ENCODE results near the gene PON2.
"Not testable (repeated sequence)": the region's sequence is repeated elsewhere in the genome, so short reads cannot be mapped to it uniquely, and the experiment has no call there.

The PON2 gene

DNA sequence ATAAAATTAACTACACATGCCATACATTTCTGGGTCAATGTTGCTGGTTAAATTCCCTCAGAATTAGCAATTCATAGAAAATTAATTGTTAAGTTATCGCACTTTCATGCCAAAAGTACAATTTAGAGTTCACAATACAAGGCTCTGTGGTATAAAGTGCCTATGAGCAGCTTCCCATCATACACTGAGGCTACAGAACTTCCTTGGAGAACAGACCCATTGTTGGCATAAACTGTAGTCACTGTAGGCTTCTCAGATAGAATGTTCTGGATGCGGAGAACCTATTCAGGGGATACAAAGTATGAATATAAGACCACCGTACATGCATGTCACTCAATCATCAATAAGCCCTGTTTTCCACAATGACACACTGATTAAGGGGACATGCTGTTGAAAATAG, 29.6 kb downstream of the PON2 start:
- DNase-seq (ENCODE audit: low spot score) = no peak

DNA sequence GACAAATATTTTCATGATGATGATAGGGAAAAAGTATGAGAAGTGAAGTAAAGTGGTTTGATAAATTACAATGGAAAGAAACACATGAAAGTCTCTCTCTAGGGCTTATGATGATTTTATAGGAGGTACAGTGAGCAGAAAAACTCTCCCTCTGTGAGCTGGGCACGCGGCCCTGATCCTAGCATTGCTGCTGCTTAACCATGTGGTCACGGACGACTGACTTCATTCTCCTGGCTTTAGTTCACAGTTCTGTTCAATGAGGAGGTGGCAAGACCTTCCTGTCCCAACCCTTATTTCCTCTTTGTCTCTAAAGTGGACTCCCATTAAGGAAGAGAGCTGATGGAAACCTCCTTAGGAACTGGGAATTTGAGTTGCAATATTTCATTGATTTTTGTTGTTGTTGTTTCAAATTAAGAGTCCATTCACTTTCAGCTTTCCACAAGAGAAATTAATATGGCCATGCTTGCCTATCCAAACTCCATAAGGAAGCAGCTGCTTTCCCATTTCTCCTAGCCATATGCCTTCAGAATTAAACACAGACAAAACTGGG, 30.4 kb downstream of the PON2 start:
- peak; percentile 66 for DNase-seq (ENCODE audit: low spot score)

DNA sequence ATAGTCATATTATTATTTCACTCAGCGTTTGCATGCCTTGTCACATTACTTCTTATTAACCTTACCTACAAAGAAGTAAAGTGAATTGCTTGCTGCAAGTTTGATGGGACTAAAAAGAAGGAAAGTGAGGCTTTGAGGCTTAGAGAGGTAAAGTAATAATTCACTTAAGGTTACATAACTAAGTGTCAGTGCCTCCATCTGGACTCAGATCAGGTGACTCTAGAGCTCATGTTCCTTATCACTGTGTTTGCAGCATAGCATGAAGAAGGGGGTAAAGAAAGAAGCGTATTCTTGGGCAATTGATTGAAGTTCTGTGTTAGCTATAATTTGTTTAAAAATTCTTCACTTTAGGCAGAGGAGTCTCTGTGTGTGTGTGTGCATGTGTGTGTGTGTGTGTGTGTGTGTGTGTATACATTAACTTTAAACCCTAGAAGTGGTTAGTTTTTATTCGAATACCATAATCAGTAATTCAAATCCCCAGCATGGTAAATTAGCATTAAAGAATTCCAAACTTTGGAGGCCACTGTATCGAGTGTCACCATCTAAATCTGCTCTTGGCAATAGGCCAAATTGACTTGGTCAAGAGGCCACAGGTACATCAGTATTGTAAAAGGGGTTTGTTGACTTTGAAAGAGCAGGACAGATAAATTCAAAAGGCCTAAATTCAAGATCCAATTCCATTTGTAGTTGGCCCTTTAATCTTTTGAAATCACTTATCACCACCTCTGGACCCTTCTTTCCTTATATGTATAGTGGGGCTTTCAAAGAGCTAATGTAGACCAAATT, 36.5 kb downstream of the PON2 start:
- no peak for DNase-seq (ENCODE audit: low spot score)

DNA sequence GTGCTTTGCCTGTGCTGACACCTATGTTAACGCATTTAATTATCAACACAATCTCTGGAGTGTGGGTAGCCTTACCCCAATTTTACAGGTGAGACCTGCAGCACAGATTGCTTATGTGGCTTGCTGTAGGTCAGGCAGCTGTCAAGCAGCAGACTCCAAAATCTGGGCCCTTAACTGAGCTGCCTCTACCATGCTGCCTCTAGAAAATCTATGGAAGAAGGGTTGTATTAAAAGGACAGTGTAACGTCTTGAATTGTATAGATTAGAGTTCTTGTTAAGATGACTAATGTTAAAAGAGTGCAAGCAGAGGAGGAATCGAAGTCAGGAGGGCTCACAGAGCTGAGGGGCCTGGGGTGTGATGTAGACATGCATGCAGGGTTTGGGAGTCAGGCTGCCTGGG, 37.4 kb downstream of the PON2 start:
- DNase-seq (ENCODE audit: low spot score) = no peak

DNA sequence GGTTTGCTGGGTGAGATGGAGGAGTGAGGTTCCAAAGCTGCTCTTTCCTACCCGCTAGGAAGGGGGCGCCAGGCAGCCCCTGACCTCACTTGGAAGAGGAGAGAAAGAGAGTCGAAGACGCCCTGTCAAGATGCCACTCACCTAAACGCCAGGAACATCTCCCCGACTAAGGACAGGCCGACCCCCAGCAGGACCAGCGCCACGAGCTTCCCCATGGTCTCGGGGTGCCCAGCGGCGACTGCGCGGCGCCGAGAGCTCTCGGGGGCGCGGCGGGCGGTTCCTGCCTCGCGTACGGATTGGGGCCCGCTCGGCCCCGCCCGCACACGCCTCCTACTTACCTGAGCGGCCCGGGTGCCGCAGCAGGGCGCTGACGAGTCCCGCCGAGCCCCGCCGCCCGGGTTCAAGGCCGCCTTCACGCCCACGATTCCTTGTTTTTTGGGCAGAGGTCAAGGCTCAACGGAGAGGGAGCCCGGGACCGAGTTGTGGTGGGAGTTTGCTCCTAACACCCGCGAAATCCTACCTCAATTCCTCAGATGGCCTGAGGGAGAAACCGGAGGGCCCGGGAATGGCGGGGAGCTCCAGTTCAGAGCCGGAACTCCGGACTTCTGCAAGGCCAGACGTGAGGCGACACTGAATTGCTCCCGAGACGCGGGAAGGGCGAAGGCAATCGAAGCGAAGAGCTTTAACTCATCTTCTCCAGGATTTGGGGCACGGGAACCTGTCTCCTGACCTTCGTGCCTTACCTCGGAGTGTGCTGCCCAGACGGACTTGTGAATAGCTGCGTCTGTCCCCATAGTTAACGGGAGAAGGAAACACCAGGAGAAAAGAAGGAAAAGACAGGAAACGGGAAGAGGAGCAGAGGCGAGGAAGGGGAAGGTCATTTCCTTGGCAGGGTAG, 38.4 kb downstream of the PON2 start, which contains the start of gene PON3:
Gene PON3 (minus strand): TSS at position 240 of the 897 bp plus-strand sequence. CDS start 25 bp downstream, at position 215.
- DNase-seq (ENCODE audit: low spot score) = no peak

DNA sequence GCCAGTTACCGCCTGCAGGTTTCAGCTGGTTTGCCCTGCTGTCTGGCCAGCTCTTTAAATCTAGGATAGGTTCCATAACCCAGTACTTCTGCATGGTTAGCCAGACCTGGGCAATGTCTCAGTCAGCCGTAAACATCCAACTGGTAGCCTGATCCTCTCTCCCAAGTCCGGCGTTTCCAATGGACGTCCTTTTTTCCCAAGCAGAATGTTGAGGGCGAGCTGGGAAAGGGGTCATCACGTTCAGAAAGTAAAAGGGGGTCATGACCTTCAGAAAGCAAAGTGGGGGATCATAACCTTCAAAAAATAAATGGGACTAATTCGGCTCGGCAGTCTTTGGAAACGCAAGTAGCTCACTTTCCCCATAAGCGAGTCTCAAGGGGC, 39.1 kb downstream of the PON2 start:
- no peak for DNase-seq (ENCODE audit: low spot score)

DNA sequence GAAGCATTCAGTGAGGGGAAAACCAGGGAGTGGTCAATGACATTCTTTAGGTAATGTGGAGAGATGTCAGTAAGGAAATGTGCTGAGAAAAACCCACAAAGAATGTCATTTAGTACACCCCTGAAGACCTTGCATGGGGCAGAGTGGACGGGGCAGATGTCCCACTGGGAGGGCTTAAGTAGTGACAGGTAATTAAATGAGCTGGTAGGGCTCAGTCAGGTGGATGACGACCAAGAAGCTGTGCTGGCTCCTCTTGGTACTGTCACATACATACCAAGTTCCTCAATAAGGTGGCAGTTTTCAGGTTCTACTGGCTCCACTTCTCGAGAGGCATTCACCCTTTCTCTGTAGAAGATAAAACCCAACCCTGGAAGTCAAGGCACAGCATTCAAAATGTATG, 40.5 kb downstream of the PON2 start:
- no peak for DNase-seq (ENCODE audit: low spot score)

DNA sequence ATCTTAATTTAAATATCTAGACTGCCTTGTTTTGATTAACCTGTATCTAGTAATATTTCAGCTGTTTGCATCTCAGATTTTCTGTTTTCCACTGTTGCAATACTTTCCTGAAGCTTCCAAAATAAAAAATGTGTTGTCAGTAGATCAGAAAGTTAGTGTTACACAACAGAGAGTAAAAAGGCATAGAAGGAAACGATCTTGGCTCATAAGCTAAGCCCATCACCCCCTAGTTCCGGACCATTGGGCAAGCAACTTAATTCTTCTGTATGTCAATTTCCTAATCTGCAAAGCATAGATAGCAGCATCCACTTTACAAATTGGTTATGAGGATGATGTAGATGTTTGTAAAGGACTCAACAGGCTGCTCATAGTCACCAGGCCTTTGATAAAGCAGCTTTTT, 43.1 kb downstream of the PON2 start:
- DNase-seq (ENCODE audit: low spot score) = no peak

DNA sequence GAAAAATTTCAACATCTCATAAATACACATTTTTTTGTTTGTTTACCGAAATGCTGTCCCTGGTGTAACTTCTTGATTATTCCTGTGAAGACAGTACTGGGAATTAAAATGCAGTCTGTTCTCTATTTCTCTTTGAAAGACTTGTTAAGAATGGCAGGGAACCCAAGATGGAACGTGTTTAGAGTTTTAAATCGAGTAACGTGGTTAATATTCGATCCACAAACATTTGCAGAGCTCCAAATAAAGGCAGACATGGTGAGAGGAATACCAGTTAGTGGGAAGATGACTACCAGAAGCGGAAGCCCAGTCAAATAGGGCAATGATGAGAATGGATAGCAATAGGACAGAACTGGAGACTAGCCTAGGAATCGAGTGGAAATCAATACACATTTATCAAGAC, 45.3 kb downstream of the PON2 start:
- DNase-seq (ENCODE audit: low spot score) = no peak

DNA sequence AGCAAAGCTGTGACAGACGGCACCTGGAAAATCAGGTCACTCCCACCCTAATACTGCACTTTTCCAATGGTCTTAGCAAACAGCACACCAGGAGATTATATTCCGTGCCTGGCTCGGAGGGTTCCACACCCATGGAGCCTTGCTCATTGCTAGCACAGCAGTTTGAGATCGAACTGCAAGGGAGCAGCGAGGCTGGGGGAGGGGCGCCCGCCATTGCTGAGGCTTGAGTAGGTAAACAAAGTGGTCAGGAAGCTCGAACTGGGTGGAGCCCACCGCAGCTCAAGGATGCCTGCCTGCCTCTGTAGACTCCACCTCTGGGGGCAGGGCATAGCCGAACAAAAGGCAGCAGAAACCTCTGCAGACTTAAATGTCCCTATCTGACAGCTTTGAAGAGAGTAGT, 55.4 kb downstream of the PON2 start:
- DNase-seq (ENCODE audit: low spot score) = not testable (repeated sequence)

DNA sequence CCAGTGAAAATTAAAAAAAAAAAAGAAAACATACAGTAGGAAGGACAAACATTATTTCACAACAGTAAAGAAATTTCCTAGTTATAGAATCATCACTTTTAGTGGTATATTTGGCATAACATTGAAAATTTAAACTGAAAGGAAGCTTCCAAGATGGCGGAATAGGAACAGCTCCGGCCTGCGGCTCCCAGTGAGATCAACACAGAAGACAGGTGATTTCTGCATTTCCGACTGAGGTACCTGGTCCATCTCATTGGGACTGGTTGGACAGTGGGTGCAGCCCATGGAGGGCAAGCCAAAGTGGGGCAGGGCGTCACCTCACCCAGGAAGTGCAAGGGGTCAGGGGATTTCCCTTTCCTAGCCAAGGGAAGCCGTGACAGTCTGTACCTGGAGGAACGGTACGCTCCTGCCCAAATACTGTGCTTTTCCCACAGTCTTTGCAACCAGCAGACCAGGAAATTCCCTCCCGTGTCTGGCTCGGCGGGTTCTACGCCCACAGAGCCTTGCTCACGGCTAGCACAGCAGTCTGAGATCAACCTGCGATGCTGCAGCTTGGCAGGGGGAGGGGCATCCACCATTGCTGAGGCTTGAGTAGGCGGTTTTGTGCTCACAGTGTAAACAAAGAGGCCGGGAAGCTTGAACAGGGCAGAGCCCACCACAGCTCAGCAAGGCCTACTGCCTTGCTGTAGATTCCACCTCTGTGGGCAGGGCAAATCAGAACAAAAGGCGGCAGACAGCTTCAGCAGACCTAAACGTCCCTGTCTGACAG, 58.0 kb downstream of the PON2 start:
- DNase-seq (ENCODE audit: low spot score) = peak; percentile 29

DNA sequence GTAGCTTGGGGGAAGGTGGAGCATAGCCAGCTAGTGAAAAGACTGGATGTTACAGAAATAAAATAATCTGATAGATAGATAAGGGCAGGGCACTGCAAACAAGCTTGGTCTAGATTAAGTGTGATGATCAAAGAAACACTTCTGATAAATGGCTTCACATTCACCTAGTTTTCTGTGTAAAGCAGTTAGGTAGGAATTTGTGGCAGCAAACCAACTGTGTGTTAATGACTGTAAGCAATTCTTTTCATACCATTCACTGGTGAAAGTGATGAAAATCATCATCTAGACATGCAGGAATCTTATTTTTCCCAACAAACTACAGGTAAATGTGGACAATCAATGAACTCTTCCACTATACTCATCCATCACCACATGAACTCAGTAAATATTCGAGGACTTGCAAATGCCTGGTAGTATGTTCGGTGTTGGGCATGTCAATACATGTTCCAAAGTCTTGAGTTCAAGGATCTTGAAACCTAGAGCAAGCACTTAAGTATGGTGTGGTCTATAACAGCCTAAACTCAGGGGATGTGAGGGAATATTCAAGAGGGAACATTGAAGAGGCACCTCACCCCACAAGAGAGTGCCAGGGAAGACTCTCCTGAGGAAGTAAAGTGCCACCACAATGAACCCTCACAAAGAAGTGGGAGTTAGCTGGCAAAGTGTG, 59.1 kb downstream of the PON2 start:
- DNase-seq (ENCODE audit: low spot score) = no peak

DNA sequence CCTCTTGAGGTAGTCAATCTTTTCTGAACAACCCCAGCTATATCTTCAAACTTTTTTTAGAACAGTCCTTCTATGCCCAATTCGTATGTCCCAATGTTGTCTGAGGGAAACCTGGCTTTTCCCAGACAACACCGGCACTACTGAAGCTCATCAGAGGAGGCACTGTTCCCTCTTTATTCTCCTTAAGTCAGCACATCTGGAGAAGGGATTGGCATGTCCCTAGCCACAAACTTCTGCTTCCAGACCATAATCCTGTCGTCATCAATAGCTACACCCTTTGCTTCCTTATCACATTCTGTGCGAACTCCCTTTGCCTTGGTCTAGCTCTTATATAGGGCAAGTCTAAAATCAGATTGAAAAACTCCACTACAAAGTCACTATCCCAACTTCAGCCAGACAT, 61.5 kb downstream of the PON2 start:
- DNase-seq (ENCODE audit: low spot score) = no peak

DNA sequence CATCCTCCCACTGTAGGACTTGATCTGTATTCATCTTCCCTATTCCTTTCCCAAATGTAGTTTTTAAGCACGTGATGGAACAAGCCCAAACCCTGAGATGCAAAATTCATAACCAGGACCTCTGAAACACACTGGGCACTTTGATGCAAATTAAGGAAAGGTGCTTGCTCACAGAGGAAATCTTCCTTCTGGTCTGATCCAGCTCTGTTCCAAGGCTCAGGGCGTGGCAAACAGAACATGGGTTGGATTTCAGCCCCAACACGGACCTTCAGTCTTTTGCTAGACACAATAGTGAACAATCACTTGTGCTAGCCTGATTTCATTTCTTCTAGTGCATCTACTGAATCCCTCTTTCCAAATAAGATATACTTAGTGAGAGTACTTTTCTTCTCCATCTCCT, 66.6 kb downstream of the PON2 start:
- DNase-seq (ENCODE audit: low spot score) = no peak

DNA sequence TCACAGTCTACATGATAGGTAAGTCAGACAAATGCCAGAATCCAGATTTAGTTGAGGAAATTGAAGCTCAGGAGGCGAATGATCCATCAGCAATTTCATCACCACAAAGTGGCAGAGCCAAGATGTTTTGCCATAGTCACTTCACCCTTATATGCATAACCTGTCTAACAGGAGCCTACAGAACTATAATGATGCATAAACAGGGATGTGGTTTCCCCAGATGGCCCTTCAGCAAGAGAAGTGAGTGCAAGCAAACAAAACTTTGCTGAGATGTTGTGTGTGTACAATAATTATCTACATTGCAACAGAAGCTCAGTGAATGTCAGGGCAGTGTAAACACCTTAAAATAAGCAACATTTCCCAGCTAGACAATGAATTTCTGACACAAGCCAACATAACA, 67.2 kb downstream of the PON2 start:
- no peak for DNase-seq (ENCODE audit: low spot score)

DNA sequence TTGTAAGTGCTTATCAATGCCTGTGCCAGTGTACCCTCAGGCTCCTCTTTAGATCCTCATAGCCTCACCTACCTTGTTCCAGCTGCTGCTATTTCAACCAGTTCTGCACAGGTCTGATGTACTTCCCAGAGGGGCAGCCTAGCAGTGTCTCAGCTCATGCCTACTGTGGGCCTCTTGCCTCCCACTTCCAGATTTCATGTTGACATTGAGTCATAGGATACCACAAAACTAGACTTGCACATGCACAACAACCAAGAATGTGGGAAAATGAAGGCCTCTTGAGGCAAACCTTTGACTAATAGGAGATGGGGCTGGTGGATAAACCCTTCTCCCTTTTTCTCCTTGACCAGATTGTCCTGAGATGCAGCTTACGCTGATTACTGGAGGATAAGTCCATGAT, 69.7 kb downstream of the PON2 start:
- peak; percentile 75 for DNase-seq (ENCODE audit: low spot score)

DNA sequence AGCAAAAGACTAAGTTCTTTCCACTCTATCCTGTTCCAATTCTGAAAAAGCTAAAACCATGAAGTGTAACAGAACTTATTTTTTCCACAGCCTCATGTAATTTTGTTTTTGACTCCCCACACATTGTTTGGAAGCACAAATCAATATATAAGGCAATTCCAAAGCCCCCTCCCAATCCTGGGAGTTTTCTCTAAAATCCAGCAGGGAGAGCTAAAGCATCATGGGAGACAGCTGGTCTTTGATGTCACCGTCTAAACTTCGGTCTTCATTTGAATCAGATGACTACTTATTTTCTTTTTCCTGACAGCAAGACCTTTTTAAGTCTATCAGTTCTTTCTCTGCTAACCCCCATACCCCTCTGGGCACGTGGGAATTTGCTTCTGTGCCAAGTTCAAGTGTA, 77.2 kb downstream of the PON2 start:
- no peak for DNase-seq (ENCODE audit: low spot score)
